GM18507 (cell line): Measurements from ENCODE around the gene PRKCE.
A peak's percentile ranks its signal among the peaks of the same experiment; 100 is the strongest.
"Not testable (repeated sequence)": the region's sequence is repeated elsewhere in the genome, so short reads cannot be mapped to it uniquely, and the experiment has no call there.

ENCODE experiments used
- DNase-seq: peaks from one replicate; pipeline ENCODE4 v3.0.0; 2011; ENCODE audit warnings: low read depth; ENCODE audit not compliant: insufficient read length; ENCODE audit errors: extremely low spot score
- FAIRE-seq: peaks from 2 replicates; lab custom pipeline; 2011; peaks lifted over from hg19 to GRCh38; lab: Jason Lieb, UNC

Gene PRKCE

DNA sequence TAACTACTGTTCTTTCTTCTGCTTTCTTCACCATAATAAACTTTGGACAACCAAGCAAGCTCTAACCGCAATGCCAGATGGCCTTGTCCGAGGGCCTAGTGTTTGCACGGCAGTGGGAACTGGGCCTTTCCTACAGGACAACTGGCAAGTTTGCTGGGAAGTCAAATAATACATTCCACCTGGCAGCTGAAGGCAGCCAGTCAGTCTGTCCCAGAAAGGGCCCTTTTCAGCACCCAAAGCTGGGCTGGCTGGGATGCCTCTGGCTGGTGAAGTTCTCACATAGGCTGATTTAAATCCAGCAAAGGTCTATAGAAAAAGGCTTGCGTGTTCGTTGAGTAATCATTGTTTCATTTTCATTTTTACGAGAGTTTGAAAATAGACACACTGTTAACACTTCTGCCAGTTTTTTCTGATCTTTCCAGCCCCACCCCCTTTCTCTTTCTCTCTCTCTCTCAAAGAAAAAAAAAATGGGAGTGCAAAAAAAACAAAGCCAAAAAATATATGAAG, 535.7 kb downstream of the PRKCE start:
- FAIRE-seq = peak; percentile 95
- DNase-seq = peak; percentile 46

GRCh38 chr2:46188041-46188716, 536.7 kb downstream of the PRKCE start:
- DNase-seq (no peak), FAIRE-seq (no peak)

- DNase-seq (no peak), FAIRE-seq (no peak)
Measured at GRCh38 chr2:46193356-46193755, 541.9 kb downstream of the PRKCE start.

GRCh38 chr2:46193855-46194254, 542.4 kb downstream of the PRKCE start:
- DNase-seq = no peak

GRCh38 chr2:46194856-46195255, 543.4 kb downstream of the PRKCE start:
- FAIRE-seq (no peak), DNase-seq (no peak)

More at GRCh38 chr2:46193855-46194254, 542.4 kb downstream of the PRKCE start:
- FAIRE-seq = no peak

DNA sequence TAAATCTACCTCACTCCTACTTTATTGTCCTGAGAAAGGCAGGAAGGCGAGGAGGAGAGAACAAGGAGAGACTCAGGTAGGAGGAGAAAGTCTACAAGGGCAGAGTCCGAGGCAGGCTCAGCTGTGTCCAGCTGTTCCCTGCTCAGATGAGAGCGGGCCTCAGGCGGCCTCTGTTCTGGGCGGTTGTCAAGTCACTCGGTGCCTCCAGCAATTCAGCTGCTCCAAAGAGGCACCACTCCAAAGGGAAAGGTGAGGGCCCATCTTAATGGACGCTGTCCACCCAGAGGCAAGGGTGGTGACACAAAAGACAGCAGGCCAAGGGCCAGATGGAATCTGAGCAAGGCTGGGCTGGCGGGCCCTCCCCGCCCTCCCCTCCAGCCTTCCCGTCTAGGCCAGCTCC, 544.3 kb downstream of the PRKCE start:
- FAIRE-seq = no peak
- DNase-seq = no peak

DNA sequence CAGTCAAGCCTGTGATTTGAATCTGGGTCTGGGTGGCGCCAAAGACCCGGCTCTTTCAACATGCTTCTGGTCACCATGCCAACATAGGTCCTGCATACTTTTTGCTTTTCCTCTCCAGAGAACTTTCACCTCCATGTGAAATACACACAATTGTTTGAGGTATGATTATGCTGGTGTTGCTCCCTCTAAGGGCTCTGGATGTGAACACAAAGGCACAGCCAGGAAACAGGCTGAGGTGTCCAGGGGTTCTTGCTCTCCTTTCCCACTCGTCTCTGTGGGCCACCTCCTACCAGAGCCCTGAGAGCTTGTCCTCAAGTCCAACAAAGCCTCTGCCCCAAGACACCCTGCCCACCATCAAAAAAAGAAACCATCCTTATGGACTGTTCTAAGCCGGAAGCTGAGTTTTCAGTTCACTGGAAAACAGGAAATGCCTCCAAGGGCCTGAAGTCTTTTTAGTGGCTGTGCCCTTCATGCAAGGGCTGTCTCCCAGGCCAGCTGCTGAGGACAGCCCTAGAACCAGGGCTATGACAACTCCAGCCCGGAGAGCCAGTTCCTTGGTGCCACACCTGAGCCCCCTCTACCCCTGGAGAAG, 545.5 kb downstream of the PRKCE start:
- DNase-seq (no peak), FAIRE-seq (no peak)

DNA sequence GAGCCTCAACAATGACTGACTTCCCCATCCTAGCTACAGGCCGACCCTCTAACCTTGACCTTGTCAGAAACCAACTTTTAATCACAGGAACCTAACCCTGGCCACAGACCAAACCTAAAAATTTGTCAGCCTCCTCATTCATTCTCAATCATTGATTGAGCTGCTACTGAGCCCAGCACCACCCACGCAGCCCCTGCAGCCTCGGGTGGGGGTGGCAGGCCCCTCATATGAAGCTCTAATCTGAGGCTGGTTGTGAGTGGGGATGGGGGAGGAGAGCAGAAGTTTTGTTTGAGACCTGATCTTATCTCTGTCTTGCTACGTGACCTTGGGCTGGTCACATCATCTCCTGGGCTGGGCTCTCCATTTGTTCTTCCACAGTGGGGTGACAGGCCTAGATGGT, 546.2 kb downstream of the PRKCE start:
- DNase-seq = no peak
- FAIRE-seq = no peak

DNA sequence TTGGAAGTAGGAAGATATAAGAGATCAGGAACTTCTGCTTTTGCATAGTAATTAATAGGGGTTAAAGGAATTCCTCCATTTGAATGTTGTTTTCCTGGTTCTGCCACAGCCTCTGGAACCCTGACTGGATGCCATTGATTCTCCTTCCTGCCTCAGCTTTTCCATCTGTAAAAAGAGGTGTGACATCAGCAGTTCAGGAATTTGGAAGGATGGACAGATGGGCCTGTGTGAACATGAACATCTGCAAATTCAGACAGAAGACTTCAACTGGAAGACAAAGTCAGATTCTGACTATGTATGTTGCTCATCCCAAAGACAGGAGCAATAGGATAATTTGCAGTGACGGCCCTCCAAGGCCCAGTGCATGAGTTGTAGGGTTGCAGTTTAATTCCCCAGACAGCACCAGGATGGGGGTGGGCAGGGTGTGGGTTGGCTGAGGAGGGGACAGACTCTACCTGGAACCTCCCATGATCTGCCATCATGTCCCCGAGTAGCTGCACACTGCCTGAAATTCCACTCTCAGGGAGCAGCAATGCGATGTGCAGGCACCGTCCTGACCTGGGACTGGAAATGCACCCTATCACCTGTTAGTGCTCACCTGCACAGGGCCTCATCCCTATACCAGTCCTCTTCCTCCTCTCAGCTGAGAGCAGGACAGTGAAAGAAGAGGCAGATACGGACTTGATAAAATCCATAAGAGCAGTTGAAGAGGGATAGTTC, 546.8 kb downstream of the PRKCE start:
- no peak for FAIRE-seq
- no peak for DNase-seq

DNA sequence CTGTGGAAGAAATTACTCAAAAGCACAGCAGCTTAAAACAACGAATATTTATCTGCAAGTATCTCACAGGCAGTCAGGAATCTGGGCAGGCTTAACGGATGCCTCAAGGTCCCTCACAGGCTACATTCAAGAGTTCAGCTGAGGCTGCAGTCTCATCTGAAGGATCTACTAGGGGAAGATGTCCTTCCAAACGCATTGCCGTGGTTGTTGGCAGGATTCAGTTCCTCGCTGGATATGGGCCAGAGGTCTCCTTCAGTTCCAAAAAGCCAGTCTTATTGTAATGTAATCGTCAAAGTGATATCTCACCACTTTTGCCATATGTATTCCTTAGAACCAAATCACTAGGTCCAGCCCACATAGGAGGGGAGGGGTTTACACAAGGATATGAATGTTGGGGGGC, 547.5 kb downstream of the PRKCE start:
- no peak for FAIRE-seq
- DNase-seq = no peak

DNA sequence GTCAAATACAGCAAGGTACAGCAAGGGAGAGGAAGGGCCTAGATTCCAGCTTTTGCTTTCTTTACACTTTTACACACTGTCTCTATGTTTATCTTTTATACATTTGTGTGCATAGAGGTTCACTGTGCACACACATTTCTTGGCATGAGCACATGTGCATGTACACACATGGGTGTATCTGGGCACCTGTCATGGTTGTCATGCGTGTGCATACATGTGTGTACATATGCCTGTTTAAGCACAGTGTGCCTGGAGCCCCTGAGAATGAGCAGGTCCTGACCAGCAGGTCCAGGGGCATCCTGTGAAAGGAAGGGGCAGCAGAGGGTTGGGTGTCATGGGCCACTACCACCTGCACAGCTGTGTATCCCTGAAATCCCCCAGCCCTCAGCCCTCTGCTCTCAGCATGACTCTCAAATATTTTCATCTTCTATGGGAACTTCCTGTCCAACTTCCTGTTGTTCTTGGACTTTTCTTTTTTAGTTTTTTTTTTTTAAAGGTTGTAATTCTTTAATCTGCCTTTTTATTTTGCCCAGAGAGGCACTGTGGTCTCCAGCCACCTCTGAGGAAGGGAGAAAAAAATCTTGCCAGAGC, 548.7 kb downstream of the PRKCE start:
- FAIRE-seq = no peak

GRCh38 chr2:46200861-46201605, 549.6 kb downstream of the PRKCE start:
- FAIRE-seq = no peak
- no peak for DNase-seq

More for the DNA sequence above, 548.7 kb downstream of the PRKCE start:
- no peak for DNase-seq

DNA sequence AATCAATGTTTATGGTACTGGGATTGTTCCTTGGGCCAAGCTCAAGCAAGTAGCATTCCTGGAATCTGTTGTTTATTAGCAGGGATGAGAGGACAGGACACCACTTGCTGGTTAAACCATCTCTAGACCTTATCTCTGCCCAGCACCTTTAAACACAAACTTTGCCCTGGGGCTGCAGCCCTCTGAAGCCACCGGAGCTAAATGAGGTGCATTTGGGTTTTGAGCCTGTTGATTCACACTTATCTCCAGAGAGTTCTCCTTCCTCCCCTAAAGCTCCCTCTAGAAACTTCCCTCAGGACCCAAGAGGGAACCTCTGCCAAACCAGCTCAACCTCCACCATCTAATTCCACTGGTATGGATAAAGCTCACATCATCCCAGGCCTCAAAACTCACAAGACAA, 551.0 kb downstream of the PRKCE start:
- FAIRE-seq (no peak), DNase-seq (no peak)

- DNase-seq (no peak), FAIRE-seq (no peak)
Measured at GRCh38 chr2:46202987-46203386, 551.5 kb downstream of the PRKCE start.

GRCh38 chr2:46203636-46204035, 552.2 kb downstream of the PRKCE start:
- not testable (repeated sequence) for DNase-seq, FAIRE-seq

- no peak for DNase-seq
- no peak for FAIRE-seq
Measured at GRCh38 chr2:46207591-46207990, 556.1 kb downstream of the PRKCE start.

- DNase-seq (no peak), FAIRE-seq (no peak)
Measured at GRCh38 chr2:46208766-46209165, 557.3 kb downstream of the PRKCE start.

GRCh38 chr2:46210063-46210462, 558.6 kb downstream of the PRKCE start:
- DNase-seq (no peak), FAIRE-seq (peak; percentile 26)

GRCh38 chr2:46211461-46211860, 560.0 kb downstream of the PRKCE start:
- FAIRE-seq (no peak), DNase-seq (no peak)

GRCh38 chr2:46213906-46214305, 562.4 kb downstream of the PRKCE start:
- FAIRE-seq (no peak), DNase-seq (no peak)
